ENCODE measurements around the gene LAMA3. TPM values are rescaled to one million over a fixed set of nuclear protein-coding genes. Genes with fewer than 3 reads are reported as not detected.

Gene LAMA3
- total RNA-seq, 1 donor from 2014 or later: 8.4 TPM

DNA sequence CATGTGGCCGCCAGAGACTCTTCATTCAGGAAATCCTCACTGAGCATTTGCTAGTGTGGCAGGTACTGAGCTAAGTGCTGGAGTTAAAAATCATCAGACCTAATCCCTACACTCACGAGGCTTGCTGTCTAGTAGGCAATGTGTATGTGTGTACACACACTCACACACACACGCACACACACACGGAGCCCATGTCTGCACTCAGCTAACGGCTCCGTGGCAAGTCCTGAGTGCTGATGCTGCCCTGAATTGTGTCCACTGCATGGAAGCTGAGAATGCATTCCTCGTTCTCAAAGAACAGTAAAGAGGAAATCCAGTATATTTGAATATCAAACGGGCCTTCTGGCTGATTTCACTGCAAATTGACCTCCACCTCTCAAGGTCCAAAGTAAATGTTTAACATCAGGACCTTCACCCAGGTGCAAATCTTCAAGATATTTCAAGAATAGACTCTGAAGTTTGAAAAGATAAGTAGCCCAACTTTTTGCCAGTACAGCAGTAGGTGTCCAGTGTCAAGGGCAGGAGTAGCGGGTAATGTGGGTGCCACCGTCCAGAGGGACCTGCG lies 189.2 kb downstream of the LAMA3 start:
- Histone ChIP-seq H3K4me3 (ENCODE audit: low read length in 3 of 3) (no peak overlapping the region), H3K27ac (ENCODE audit: low read depth, low read length) (no peak overlapping the region), H3K9me3 (ENCODE audit: control insufficient read depth in 3 of 3, low read length in 3 of 3) (no peaks in the 10 kb centered on the region), H3K9ac (ENCODE audit: low read depth in 1 of 3, low read length in 3 of 3) (no peak overlapping the region), H3K36me3 (ENCODE audit: control insufficient read depth in 3 of 3, insufficient read depth in 3 of 3, low read length in 3 of 3) (no peaks in the 10 kb centered on the region), H3K4me1 (ENCODE audit: control insufficient read depth in 3 of 3, insufficient read depth in 3 of 3, low read length in 3 of 3) (no peaks in the 10 kb centered on the region), H3K27me3 (ENCODE audit: control insufficient read depth in 3 of 3, insufficient read depth in 3 of 3, low read length in 3 of 3) (peaks cover 0 to 3% (median 0%) of the 10 kb centered on the region in 3 donors)

DNA sequence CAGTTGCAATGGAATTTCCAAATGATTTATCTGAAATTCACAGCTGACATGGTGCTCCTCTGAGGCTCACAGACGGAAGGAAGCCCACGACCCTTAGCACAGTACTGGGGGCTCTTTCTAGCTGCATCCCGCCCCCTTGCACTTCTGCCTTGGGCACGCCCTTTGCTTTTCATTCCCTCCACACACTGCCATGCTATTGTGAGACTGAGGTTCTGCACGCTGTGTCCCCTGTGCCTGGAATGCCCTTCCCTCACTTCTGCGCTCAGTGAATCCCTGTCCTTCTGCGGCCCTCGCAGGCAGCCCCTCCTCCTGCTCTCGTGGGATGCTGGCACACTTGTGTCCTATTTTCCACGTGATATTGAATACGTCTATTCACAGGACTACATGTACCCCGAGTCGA lies 189.9 kb downstream of the LAMA3 start:
- Histone ChIP-seq H3K9ac (ENCODE audit: low read depth in 1 of 3, low read length in 3 of 3) (no peak overlapping the region), H3K9me3 (ENCODE audit: control insufficient read depth in 3 of 3, low read length in 3 of 3) (no peaks in the 10 kb centered on the region), H3K27ac (ENCODE audit: low read depth, low read length) (no peak overlapping the region), H3K4me1 (ENCODE audit: control insufficient read depth in 3 of 3, insufficient read depth in 3 of 3, low read length in 3 of 3) (no peaks in the 10 kb centered on the region), H3K36me3 (ENCODE audit: control insufficient read depth in 3 of 3, insufficient read depth in 3 of 3, low read length in 3 of 3) (no peaks in the 10 kb centered on the region), H3K4me3 (ENCODE audit: low read length in 3 of 3) (no peak overlapping the region), H3K27me3 (ENCODE audit: control insufficient read depth in 3 of 3, insufficient read depth in 3 of 3, low read length in 3 of 3) (peaks cover 0 to 3% (median 0%) of the 10 kb centered on the region in 3 donors)

GRCh38 chr18:23879544-23879943 lies 190.3 kb downstream of the LAMA3 start:
- no peaks in the 10 kb centered on the region for H3K4me1 ChIP-seq (ENCODE audit: control insufficient read depth in 3 of 3, insufficient read depth in 3 of 3, low read length in 3 of 3)
- peaks cover 0 to 3% (median 0%) of the 10 kb centered on the region in 3 donors for H3K27me3 ChIP-seq (ENCODE audit: control insufficient read depth in 3 of 3, insufficient read depth in 3 of 3, low read length in 3 of 3)
- no peaks in the 10 kb centered on the region for H3K36me3 ChIP-seq (ENCODE audit: control insufficient read depth in 3 of 3, insufficient read depth in 3 of 3, low read length in 3 of 3)

DNA sequence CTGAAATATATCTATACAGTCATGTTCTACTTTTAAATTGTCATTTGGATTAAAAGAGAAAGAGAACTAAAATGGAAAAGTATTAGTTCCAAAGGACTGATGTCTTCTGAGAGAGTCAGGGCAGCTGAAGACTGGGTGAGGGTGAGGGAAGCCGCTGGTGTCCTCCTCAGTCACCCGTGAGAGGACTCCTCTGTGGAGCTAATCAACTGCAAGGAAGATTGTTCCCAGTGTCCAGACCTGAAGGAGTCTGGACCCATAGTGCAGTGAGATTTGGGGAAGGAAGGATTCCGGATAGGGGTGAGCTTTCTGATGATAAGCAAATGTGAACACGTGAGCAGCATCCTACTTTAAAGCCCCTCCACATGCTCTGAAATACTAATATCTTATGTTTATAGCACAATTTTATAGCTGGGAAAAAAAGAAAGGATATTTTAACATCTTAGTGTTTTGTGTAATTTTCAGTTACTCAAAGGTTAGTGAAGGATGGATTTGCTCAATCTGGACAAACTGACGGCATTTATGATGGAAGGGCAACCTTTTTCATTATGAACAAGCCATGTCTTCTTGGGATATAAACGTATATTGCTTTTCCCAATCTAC lies 190.8 kb downstream of the LAMA3 start:
- Histone ChIP-seq H3K4me1 (ENCODE audit: control insufficient read depth in 3 of 3, insufficient read depth in 3 of 3, low read length in 3 of 3) (no peaks in the 10 kb centered on the region), H3K9me3 (ENCODE audit: control insufficient read depth in 3 of 3, low read length in 3 of 3) (no peaks in the 10 kb centered on the region), H3K9ac (ENCODE audit: low read depth in 1 of 3, low read length in 3 of 3) (no peak overlapping the region), H3K27me3 (ENCODE audit: control insufficient read depth in 3 of 3, insufficient read depth in 3 of 3, low read length in 3 of 3) (peaks cover 0 to 3% (median 0%) of the 10 kb centered on the region in 3 donors), H3K27ac (ENCODE audit: low read depth, low read length) (no peak overlapping the region), H3K36me3 (ENCODE audit: control insufficient read depth in 3 of 3, insufficient read depth in 3 of 3, low read length in 3 of 3) (no peaks in the 10 kb centered on the region), H3K4me3 (ENCODE audit: low read length in 3 of 3) (no peak overlapping the region)

More at GRCh38 chr18:23879544-23879943, 190.3 kb downstream of the LAMA3 start:
- Histone ChIP-seq H3K9ac (ENCODE audit: low read depth in 1 of 3, low read length in 3 of 3) (no peak overlapping the region), H3K4me3 (ENCODE audit: low read length in 3 of 3) (no peak overlapping the region), H3K27ac (ENCODE audit: low read depth, low read length) (no peak overlapping the region), H3K9me3 (ENCODE audit: control insufficient read depth in 3 of 3, low read length in 3 of 3) (no peaks in the 10 kb centered on the region)

DNA sequence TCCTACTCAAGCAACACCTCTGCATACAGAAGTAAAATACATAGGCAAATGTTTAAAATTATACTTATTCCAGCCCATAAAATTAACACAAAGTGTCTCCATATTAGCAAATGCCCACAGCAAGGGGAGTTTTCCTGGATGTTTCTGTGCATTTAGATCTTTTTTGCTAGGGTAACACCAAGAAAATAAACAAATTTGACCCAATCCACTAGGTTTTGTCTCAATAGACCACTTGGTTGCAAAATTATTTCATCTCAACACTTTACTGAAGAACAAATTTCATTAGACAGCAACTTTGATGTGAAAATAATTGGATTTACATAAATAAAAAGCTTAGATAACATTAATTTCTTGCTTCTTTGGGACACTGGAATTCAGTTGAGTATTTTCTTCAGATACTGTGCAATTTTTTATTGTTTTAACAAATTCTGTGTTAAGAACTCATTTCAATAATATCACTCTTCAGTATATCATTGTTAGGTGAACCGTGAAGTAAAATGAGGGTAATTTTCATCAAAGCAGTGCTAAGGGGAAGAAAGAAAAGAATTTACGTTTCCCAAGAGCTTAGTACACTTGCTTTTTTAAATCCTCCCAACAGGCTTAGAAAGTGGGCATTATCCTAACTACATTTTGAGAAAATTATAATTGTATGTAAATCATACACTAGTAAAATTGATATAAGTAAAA lies 191.8 kb downstream of the LAMA3 start:
- Histone ChIP-seq H3K27me3 (ENCODE audit: control insufficient read depth in 3 of 3, insufficient read depth in 3 of 3, low read length in 3 of 3) (peaks cover 0 to 3% (median 0%) of the 10 kb centered on the region in 3 donors), H3K4me3 (ENCODE audit: low read length in 3 of 3) (no peak overlapping the region), H3K9ac (ENCODE audit: low read depth in 1 of 3, low read length in 3 of 3) (no peak overlapping the region), H3K4me1 (ENCODE audit: control insufficient read depth in 3 of 3, insufficient read depth in 3 of 3, low read length in 3 of 3) (no peaks in the 10 kb centered on the region), H3K36me3 (ENCODE audit: control insufficient read depth in 3 of 3, insufficient read depth in 3 of 3, low read length in 3 of 3) (no peaks in the 10 kb centered on the region), H3K27ac (ENCODE audit: low read depth, low read length) (no peak overlapping the region), H3K9me3 (ENCODE audit: control insufficient read depth in 3 of 3, low read length in 3 of 3) (no peaks in the 10 kb centered on the region)

DNA sequence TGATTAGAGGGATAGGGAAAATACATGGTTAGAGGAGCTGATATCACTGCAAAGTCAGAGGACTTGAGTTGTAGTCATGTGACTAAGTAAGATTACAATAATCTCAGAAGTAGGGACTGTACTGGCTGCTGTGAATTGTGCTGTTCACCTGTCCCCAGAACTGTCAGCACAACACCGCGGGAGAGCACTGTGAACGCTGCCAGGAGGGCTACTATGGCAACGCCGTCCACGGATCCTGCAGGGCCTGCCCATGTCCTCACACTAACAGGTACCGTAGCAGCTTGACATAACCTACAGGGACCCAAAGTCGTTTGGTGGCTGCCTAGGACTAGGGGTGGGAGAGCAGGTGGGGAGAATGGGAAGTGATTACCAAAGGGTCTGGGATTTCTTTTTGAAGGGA lies 192.5 kb downstream of the LAMA3 start:
- H3K27ac ChIP-seq (ENCODE audit: low read depth, low read length): no peak overlapping the region
- H3K9ac ChIP-seq (ENCODE audit: low read depth in 1 of 3, low read length in 3 of 3): no peak overlapping the region

DNA sequence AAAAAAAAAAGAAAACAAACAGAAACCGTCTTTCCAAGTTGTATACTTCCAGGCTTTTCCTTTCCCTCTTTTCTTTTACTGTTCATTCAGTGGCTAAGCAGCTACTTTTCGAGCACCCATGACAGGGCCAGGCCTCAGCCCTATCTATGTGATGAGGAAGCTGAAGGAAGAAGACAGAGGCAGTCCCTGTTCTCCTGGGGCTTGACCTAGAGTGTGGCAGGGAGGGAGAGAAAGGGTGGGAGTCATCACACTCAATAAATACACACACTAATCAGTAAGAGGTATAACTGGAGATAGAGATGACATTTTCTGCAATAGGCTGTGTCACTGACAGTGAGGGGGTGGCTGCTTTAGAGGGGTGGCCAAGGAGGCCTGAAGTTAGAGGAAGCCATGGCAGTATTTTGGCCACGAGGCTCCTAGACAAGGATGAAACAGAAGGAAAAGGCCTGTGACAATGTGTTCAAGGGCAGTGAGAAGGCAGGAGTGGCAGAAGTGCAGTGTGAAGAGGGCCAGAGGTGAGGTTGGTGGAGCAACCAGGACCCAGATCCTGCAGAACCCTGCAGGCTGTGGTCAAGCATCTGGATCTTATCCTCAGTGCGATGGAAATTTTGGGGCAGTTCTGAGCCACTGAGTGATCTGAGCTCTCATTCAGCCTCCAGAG lies 193.5 kb downstream of the LAMA3 start:
- Histone ChIP-seq H3K27me3 (ENCODE audit: control insufficient read depth in 3 of 3, insufficient read depth in 3 of 3, low read length in 3 of 3) (peaks cover 0 to 3% (median 0%) of the 10 kb centered on the region in 3 donors), H3K4me3 (ENCODE audit: low read length in 3 of 3) (no peak overlapping the region), H3K36me3 (ENCODE audit: control insufficient read depth in 3 of 3, insufficient read depth in 3 of 3, low read length in 3 of 3) (no peaks in the 10 kb centered on the region), H3K27ac (ENCODE audit: low read depth, low read length) (no peak overlapping the region), H3K9ac (ENCODE audit: low read depth in 1 of 3, low read length in 3 of 3) (no peak overlapping the region), H3K4me1 (ENCODE audit: control insufficient read depth in 3 of 3, insufficient read depth in 3 of 3, low read length in 3 of 3) (no peaks in the 10 kb centered on the region), H3K9me3 (ENCODE audit: control insufficient read depth in 3 of 3, low read length in 3 of 3) (no peaks in the 10 kb centered on the region)

More for the DNA sequence above, 192.5 kb downstream of the LAMA3 start:
- H3K27me3 ChIP-seq (ENCODE audit: control insufficient read depth in 3 of 3, insufficient read depth in 3 of 3, low read length in 3 of 3): peaks cover 0 to 3% (median 0%) of the 10 kb centered on the region in 3 donors
- H3K9me3 ChIP-seq (ENCODE audit: control insufficient read depth in 3 of 3, low read length in 3 of 3): no peaks in the 10 kb centered on the region
- no peaks in the 10 kb centered on the region for H3K4me1 ChIP-seq (ENCODE audit: control insufficient read depth in 3 of 3, insufficient read depth in 3 of 3, low read length in 3 of 3)
- no peaks in the 10 kb centered on the region for H3K36me3 ChIP-seq (ENCODE audit: control insufficient read depth in 3 of 3, insufficient read depth in 3 of 3, low read length in 3 of 3)
- H3K4me3 ChIP-seq (ENCODE audit: low read length in 3 of 3): no peak overlapping the region

GRCh38 chr18:23883277-23883790 lies 194.1 kb downstream of the LAMA3 start:
- Histone ChIP-seq H3K9me3 (ENCODE audit: control insufficient read depth in 3 of 3, low read length in 3 of 3) (no peaks in the 10 kb centered on the region), H3K27ac (ENCODE audit: low read depth, low read length) (no peak overlapping the region), H3K9ac (ENCODE audit: low read depth in 1 of 3, low read length in 3 of 3) (no peak overlapping the region), H3K4me3 (ENCODE audit: low read length in 3 of 3) (no peak overlapping the region), H3K4me1 (ENCODE audit: control insufficient read depth in 3 of 3, insufficient read depth in 3 of 3, low read length in 3 of 3) (no peaks in the 10 kb centered on the region), H3K27me3 (ENCODE audit: control insufficient read depth in 3 of 3, insufficient read depth in 3 of 3, low read length in 3 of 3) (peaks cover 0 to 3% (median 0%) of the 10 kb centered on the region in 3 donors), H3K36me3 (ENCODE audit: control insufficient read depth in 3 of 3, insufficient read depth in 3 of 3, low read length in 3 of 3) (no peaks in the 10 kb centered on the region)

- H3K9ac ChIP-seq (ENCODE audit: low read depth in 1 of 3, low read length in 3 of 3): no peak overlapping the region
- H3K27me3 ChIP-seq (ENCODE audit: control insufficient read depth in 3 of 3, insufficient read depth in 3 of 3, low read length in 3 of 3): no peaks in the 10 kb centered on the region
- H3K27ac ChIP-seq (ENCODE audit: low read depth, low read length): no peak overlapping the region
- no peaks in the 10 kb centered on the region for H3K36me3 ChIP-seq (ENCODE audit: control insufficient read depth in 3 of 3, insufficient read depth in 3 of 3, low read length in 3 of 3)
- no peak overlapping the region for H3K4me3 ChIP-seq (ENCODE audit: low read length in 3 of 3)
- no peaks in the 10 kb centered on the region for H3K9me3 ChIP-seq (ENCODE audit: control insufficient read depth in 3 of 3, low read length in 3 of 3)
- H3K4me1 ChIP-seq (ENCODE audit: control insufficient read depth in 3 of 3, insufficient read depth in 3 of 3, low read length in 3 of 3): no peaks in the 10 kb centered on the region
These were observed 195.6 kb downstream of the LAMA3 start for GRCh38 chr18:23884681-23885375.

Data from skeletal muscle tissue (tissue), 4 donors.